HCT116 (cell line): Measurements from ENCODE around the gene JAK3. TPM values are rescaled to one million over a fixed set of nuclear protein-coding genes. Genes with fewer than 3 reads are reported as not detected.
A peak's percentile ranks its signal among the peaks of the same experiment; 100 is the strongest.

Experiments used
- ATAC-seq: fragments of 200-7000 bp; cut with Tn5 transposase; 2 replicates; pipeline ENCODE4 v1.9.1; 2020; ENCODE audit warnings: mild to moderate bottlenecking, moderate library complexity
- BruUV-seq: library from RNA; stranded (reverse); fragments of 400-500 nt; replicated peaks from 2 replicates; lab custom pipeline; 2021; lab: Mats Ljungman, UMichigan
- CTCF ChIA-PET: fragments of 300-600 bp; sonication (Branson Sonifier 250); formaldehyde crosslinking; loops from one replicate; lab custom pipeline; 2021; ENCODE audit warnings: antibody characterized with exemption; lab: Charles Lee
- POLR2A ChIA-PET: fragments of 300-600, 350-600 bp; sonication (Branson Sonifier 250); formaldehyde crosslinking; loops from one replicate; lab custom pipeline; 2021; ENCODE audit warnings: antibody characterized with exemption; lab: Charles Lee
- RAD21 ChIA-PET, 2 experiments: fragments of 300-600 bp; sonication (Branson Sonifier 250); formaldehyde crosslinking; loops; one replicate each; lab custom pipeline; 2023; ENCODE audit warnings: low total read pairs in 2 of 2; ENCODE audit not compliant: uncharacterized antibody in 2 of 2, unreplicated experiment in 2 of 2, low non-redundant PET in 1 of 2; lab: Charles Lee
- DNase-seq: peaks from one replicate; pipeline ENCODE4 v3.0.0-alpha.2; 2010; ENCODE audit warnings: low read depth, low spot score
- H2AFZ ChIP-seq: fragments of 200-600 bp; shearing (Covaris generic), sonication (generic); 2 replicates; pipeline ENCODE4 v1.6.1; 2017; ENCODE audit warnings: low read depth, mixed run types, mixed read lengths, antibody characterized with exemption, low read length; ENCODE audit not compliant: poor library complexity, severe bottlenecking
- H3K27ac ChIP-seq: 2 replicates; pipeline ENCODE4 v1.5.1; 2012; ENCODE audit warnings: low read depth, low read length
- H3K27me3 ChIP-seq: fragments of 200-600 bp; sonication (generic); 2 replicates; pipeline ENCODE4 v1.6.1; 2016; ENCODE audit warnings: mixed run types, low read length, mixed read lengths; ENCODE audit not compliant: insufficient read depth
- H3K36me3 ChIP-seq, 2 experiments: fragments of 200-500 bp in 1 of 2; fragments of 200-600 bp in 1 of 2; sonication (Bioruptor generic) in 1 of 2; sonication (generic) in 1 of 2; 2 replicates each; pipeline versions ENCODE4 v1.5.1 to v1.6.1; 2014 to 2016; ENCODE audit warnings: low read length in 2 of 2, inconsistent platforms in 1 of 2, mixed read lengths in 1 of 2, mixed run types in 1 of 2; ENCODE audit not compliant: insufficient read depth in 2 of 2, control insufficient read depth in 1 of 2
- H3K4me1 ChIP-seq, 2 experiments: fragments of 200-600 bp in 1 of 2; sonication (generic) in 1 of 2; 2 replicates each; pipeline versions ENCODE4 v1.5.1 to v1.6.1; 2012 to 2017; ENCODE audit warnings: low read length in 2 of 2, inconsistent platforms in 1 of 2, mild to moderate bottlenecking in 1 of 2, mixed read lengths in 1 of 2, mixed run types in 1 of 2, moderate library complexity in 1 of 2; ENCODE audit not compliant: insufficient read depth in 2 of 2, control insufficient read depth in 1 of 2
- H3K4me2 ChIP-seq: fragments of 200-600 bp; sonication (generic); 2 replicates; pipeline ENCODE4 v1.6.1; 2017; ENCODE audit warnings: mixed run types, low read length, mixed read lengths
- H3K4me3 ChIP-seq, 2 experiments: fragments of 200-600 bp in 1 of 2; sonication (generic) in 1 of 2; replicated peaks in 1 of 2; 2 replicates each; pipeline ENCODE4 v1.5.1; 2011 to 2016; ENCODE audit warnings: low read length in 2 of 2, control low read depth in 1 of 2, low read depth in 1 of 2, mild to moderate bottlenecking in 1 of 2, mixed read lengths in 1 of 2, mixed run types in 1 of 2
- H3K79me2 ChIP-seq: fragments of 200-600 bp; sonication (generic); 2 replicates; pipeline ENCODE4 v1.6.1; 2017; ENCODE audit warnings: mild to moderate bottlenecking, mixed run types, low read length, moderate library complexity, mixed read lengths; ENCODE audit not compliant: insufficient read depth
- H3K9ac ChIP-seq: fragments of 200-600 bp; sonication (generic); 2 replicates; pipeline ENCODE4 v1.6.1; 2016; ENCODE audit warnings: low read length, mixed read lengths
- H3K9me2 ChIP-seq: fragments of 200-600 bp; sonication (generic), shearing (Covaris generic); 2 replicates; pipeline ENCODE4 v1.6.1; 2017; ENCODE audit warnings: mixed run types, mild to moderate bottlenecking, moderate library complexity; ENCODE audit not compliant: insufficient read depth
- H3K9me3 ChIP-seq, 2 experiments: fragments of 200-500 bp in 1 of 2; fragments of 200-600 bp in 1 of 2; sonication (Bioruptor generic) in 1 of 2; sonication (generic) in 1 of 2; 2 replicates each; pipeline ENCODE4 v1.6.1; 2014 to 2017; ENCODE audit warnings: low read length in 2 of 2, mixed read lengths in 2 of 2, inconsistent platforms in 1 of 2, low read depth in 1 of 2, mild to moderate bottlenecking in 1 of 2, mixed run types in 1 of 2, moderate library complexity in 1 of 2; ENCODE audit not compliant: control insufficient read depth in 1 of 2, insufficient read depth in 1 of 2
- H4K20me1 ChIP-seq: fragments of 200-600 bp; sonication (generic), shearing (Covaris generic); 2 replicates; pipeline ENCODE4 v1.6.1; 2017; ENCODE audit warnings: mixed run types, mild to moderate bottlenecking, moderate library complexity; ENCODE audit not compliant: insufficient read depth
- EGR1 ChIP-seq: IDR thresholded peaks from 2 replicates; pipeline ENCODE4 v1.6.1; 2012; ENCODE audit warnings: low read depth
- MAX ChIP-seq: IDR thresholded peaks from 2 replicates; pipeline ENCODE4 v1.6.1; 2012
- POLR2A ChIP-seq: IDR thresholded peaks from 2 replicates; pipeline ENCODE4 v1.7.0; 2011; ENCODE audit warnings: borderline replicate concordance; ENCODE audit not compliant: insufficient read depth, insufficient read length; ENCODE audit errors: extremely low read depth
- POLR2AphosphoS5 ChIP-seq: IDR thresholded peaks from 2 replicates; pipeline ENCODE4 v1.6.1; 2011; ENCODE audit warnings: mild to moderate bottlenecking, low read depth, low read length, moderate library complexity
- SRF ChIP-seq: IDR thresholded peaks from 2 replicates; pipeline ENCODE4 v1.6.1; 2012; ENCODE audit warnings: low read depth
- ZFX ChIP-seq: fragments of 450-650 bp; IDR thresholded peaks from 2 replicates; pipeline ENCODE4 v1.6.1; 2017
- intact Hi-C: fragments of 100-400 bp; cut with micrococcal nuclease; formaldehyde crosslinking; loops from 2 replicates; pipeline ENCODE4 v1.10.0; 2022
- total RNA-seq: library from RNA; stranded (reverse); gene quantifications from one replicate; pipeline ENCODE4 v1.2.1, GENCODE V29; 2021; ENCODE audit not compliant: unreplicated experiment

The JAK3 gene
- total RNA-seq, 1 experiment from 2014 or later: 5.7 TPM

- no peaks in the 10 kb centered on the region for H3K9me3 ChIP-seq
- ChIA-PET RAD21 (no interaction called here), CTCF (interaction anchor here (1.2 kb wide), 1 partner anchor 59 kb away, joined by 3 read pairs; the partner anchor contains the start of gene CCDC124), POLR2A (no interaction called here)
- no peaks in the 10 kb centered on the region for H3K9me2 ChIP-seq
- H2AFZ ChIP-seq: peak overlapping the region; percentile 67
- H3K4me3 ChIP-seq: peak overlapping the region; percentile 22 to 57
- peak overlapping the region; percentile 75 for H3K27ac ChIP-seq
- ATAC-seq (peak; percentile 89), DNase-seq (peak; percentile 48)
- intact Hi-C loops: no loop called here
- peaks cover 10 to 18% of the 10 kb centered on the region in 2 experiments for H3K4me1 ChIP-seq
- peak overlapping the region; percentile 59 for H3K9ac ChIP-seq
- no peaks in the 10 kb centered on the region for H3K79me2 ChIP-seq
- no TSS peak for BruUV-seq
- no peaks in the 10 kb centered on the region for H4K20me1 ChIP-seq
- no peaks in the 10 kb centered on the region for H3K36me3 ChIP-seq
- peak overlapping the region; percentile 86 for H3K4me2 ChIP-seq
- TF ChIP-seq MAX (peak; percentile 68), SRF (no peak), POLR2A (no peak), POLR2AphosphoS5 (peak; percentile 59; the same call in 1 of the 2 replicates), ZFX (peak; percentile 27; the same call in 1 of the 2 replicates)
- H3K27me3 ChIP-seq: no peaks in the 10 kb centered on the region
These were observed 26.3 kb upstream of the JAK3 start for GRCh38 chr19:17873786-17874757.

GRCh38 chr19:17872251-17873001, 24.6 kb upstream of the JAK3 start:
- Histone ChIP-seq H4K20me1 (no peaks in the 10 kb centered on the region), H3K4me3 (no peak overlapping the region), H3K9me2 (no peaks in the 10 kb centered on the region), H3K4me1 (peaks cover 10 to 18% of the 10 kb centered on the region in 2 experiments), H3K9me3 (no peaks in the 10 kb centered on the region), H2AFZ (no peak overlapping the region), H3K27me3 (no peaks in the 10 kb centered on the region), H3K36me3 (no peaks in the 10 kb centered on the region), H3K79me2 (no peaks in the 10 kb centered on the region), H3K9ac (no peak overlapping the region), H3K4me2 (no peak overlapping the region), H3K27ac (no peak overlapping the region)
- TF ChIP-seq EGR1: no peak
- ATAC-seq (no peak), DNase-seq (no peak)
- POLR2A ChIA-PET: interaction anchor here (0.9 to 1.6 kb wide), 3 partner anchors 13 to 61 kb away, joined by 4 to 9 read pairs (median 7); partner anchors contain the start of genes CCDC124 and RPL18A
- CTCF ChIA-PET: interaction anchor here (1.2 to 3.4 kb wide), 3 partner anchors 60 to 66 kb away, joined by 3 to 39 read pairs (median 6); partner anchors contain the start of gene CCDC124
- no TSS peak for BruUV-seq
- intact Hi-C loops: no loop called here
- RAD21 ChIA-PET: no interaction called here
